ENCODE data around the gene PRRX1. TPM values are rescaled to one million over a fixed set of nuclear protein-coding genes. Genes with fewer than 3 reads are reported as not detected.

PRRX1 gene
- total RNA-seq, 1 experiment from 2014 or later, result 1.8 TPM

DNA sequence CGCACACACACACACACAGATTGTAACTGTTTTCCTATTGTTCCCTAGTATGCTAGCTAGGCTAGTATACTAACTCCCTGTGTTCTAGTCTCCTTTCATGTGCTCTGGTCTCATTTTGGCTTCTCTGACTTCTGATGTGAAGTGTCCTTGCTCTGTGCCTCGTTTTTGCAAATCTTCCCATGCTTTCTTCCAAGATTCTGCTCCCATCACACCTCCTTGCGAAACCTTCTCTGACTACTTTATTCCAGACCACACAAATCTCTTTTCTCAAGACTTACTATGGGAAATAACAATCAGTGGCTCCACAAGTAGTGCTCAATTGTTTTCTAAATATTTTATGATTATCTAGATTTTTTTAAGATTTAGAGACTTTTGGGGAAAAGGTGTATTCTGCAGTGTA lies 10.3 kb downstream of the PRRX1 start:
- intact Hi-C loops (cut with micrococcal nuclease; ENCODE audit: unreplicated experiment), result no loop called here
- BruUV-seq (replicated peaks), result no TSS peak
- Mint-ChIP-seq H3K27me3 (ENCODE audit: unreplicated experiment) (no peaks in the 10 kb centered on the region), H3K4me1 (ENCODE audit: low read depth, unreplicated experiment) (no peaks in the 10 kb centered on the region), H3K9me3 (ENCODE audit: low read depth, unreplicated experiment) (no peaks in the 10 kb centered on the region), H3K36me3 (ENCODE audit: insufficient read depth, unreplicated experiment) (no peaks in the 10 kb centered on the region), H3K4me3 (ENCODE audit: low read depth, unreplicated experiment) (no peak overlapping the region), H3K27ac (ENCODE audit: unreplicated experiment) (no peak overlapping the region)
- DNase-seq, result no peak
- TF ChIP-seq, protein P1, sequence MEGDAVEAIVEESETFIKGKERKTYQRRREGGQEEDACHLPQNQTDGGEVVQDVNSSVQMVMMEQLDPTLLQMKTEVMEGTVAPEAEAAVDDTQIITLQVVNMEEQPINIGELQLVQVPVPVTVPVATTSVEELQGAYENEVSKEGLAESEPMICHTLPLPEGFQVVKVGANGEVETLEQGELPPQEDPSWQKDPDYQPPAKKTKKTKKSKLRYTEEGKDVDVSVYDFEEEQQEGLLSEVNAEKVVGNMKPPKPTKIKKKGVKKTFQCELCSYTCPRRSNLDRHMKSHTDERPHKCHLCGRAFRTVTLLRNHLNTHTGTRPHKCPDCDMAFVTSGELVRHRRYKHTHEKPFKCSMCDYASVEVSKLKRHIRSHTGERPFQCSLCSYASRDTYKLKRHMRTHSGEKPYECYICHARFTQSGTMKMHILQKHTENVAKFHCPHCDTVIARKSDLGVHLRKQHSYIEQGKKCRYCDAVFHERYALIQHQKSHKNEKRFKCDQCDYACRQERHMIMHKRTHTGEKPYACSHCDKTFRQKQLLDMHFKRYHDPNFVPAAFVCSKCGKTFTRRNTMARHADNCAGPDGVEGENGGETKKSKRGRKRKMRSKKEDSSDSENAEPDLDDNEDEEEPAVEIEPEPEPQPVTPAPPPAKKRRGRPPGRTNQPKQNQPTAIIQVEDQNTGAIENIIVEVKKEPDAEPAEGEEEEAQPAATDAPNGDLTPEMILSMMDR (IDR thresholded peaks at IDR 0.05; ENCODE audit: unreplicated experiment), result no peak
- CTCF ChIA-PET, result no interaction called here

DNA sequence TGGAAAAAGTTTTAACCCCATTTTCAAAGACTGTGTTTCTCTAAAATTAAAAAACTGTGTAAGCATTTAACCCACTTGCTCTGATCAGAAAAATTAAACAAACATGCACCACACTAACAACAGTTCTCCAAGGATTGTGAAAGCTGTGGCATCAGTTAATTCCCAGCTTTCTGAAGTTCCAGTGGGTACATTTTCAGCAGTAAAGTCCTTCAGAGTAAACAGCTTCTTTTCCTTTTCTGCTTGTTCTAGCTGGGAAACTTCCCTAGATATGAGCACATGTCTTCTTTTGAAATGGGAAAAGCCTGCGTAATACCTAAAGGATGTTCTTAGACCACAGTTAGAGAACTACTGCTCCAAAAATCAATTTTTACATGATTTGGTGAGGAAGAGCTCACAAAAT lies 11.1 kb downstream of the PRRX1 start:
- no peaks in the 10 kb centered on the region for H3K4me1 Mint-ChIP-seq (ENCODE audit: low read depth, unreplicated experiment)
- TF ChIP-seq, protein P1 (IDR thresholded peaks at IDR 0.05; ENCODE audit: unreplicated experiment), result no peak
- DNase-seq, result no peak
- no peak overlapping the region for H3K4me3 Mint-ChIP-seq (ENCODE audit: low read depth, unreplicated experiment)
- H3K27ac Mint-ChIP-seq (ENCODE audit: unreplicated experiment), result no peak overlapping the region
- H3K36me3 Mint-ChIP-seq (ENCODE audit: insufficient read depth, unreplicated experiment), result no peaks in the 10 kb centered on the region
- no TSS peak for BruUV-seq (replicated peaks)
- no peaks in the 10 kb centered on the region for H3K27me3 Mint-ChIP-seq (ENCODE audit: unreplicated experiment)
- CTCF ChIA-PET, result interaction anchor here (1.4 kb wide), 1 partner anchor 14 kb away, joined by 4 read pairs; no protein-coding TSS in a partner anchor
- H3K9me3 Mint-ChIP-seq (ENCODE audit: low read depth, unreplicated experiment), result no peaks in the 10 kb centered on the region
- intact Hi-C loops (cut with micrococcal nuclease; ENCODE audit: unreplicated experiment), result no loop called here

DNA sequence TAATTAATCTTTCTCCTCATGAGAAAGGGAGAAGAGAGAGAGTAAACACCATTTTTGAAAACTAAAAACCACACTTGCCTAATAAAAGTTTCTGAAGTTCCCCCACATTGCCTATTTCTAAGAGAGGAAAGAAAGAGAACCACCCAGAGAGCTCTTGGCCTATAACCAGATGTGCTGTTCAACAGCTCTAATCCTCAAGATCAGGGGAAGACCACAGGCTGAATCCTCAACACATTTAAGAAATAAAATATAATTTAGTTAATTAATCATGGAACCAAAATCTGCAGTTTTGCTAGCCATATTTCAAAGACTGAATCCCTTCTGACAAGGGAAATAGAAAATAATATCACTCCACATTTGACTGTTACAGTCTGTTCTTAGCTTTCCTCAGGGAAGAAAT lies 11.9 kb downstream of the PRRX1 start:
- Mint-ChIP-seq H3K36me3 (ENCODE audit: insufficient read depth, unreplicated experiment) (no peaks in the 10 kb centered on the region), H3K4me1 (ENCODE audit: low read depth, unreplicated experiment) (no peaks in the 10 kb centered on the region), H3K9me3 (ENCODE audit: low read depth, unreplicated experiment) (no peaks in the 10 kb centered on the region), H3K4me3 (ENCODE audit: low read depth, unreplicated experiment) (no peak overlapping the region), H3K27me3 (ENCODE audit: unreplicated experiment) (no peaks in the 10 kb centered on the region), H3K27ac (ENCODE audit: unreplicated experiment) (no peak overlapping the region)
- no peak for DNase-seq
- no TSS peak for BruUV-seq (replicated peaks)
- CTCF ChIA-PET, result interaction anchor here (1.4 kb wide), 1 partner anchor 13 kb away, joined by 4 read pairs; no protein-coding TSS in a partner anchor
- intact Hi-C loops (cut with micrococcal nuclease; ENCODE audit: unreplicated experiment), result no loop called here
- TF ChIP-seq, protein P1 (IDR thresholded peaks at IDR 0.05; ENCODE audit: unreplicated experiment), result no peak

DNA sequence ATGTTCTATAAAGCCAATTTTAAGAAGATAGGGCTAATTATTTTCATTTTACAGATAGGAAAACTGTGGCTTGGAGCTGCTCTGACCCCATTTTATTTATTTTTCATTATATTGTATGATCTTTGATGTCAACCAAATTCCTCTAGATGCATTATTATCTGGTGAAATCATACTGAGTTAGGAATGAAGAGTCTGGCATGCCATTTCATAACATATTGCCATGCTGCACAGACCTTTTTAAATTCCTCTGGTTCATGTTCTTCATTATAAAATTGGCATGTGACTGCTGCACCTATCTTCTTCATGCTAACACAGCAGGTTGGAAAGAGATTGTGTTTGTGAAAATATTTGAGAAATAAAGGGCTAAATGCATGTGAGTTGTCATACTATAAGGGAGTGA lies 12.7 kb downstream of the PRRX1 start:
- H3K27me3 Mint-ChIP-seq (ENCODE audit: unreplicated experiment), result no peaks in the 10 kb centered on the region
- intact Hi-C loops (cut with micrococcal nuclease; ENCODE audit: unreplicated experiment), result no loop called here
- H3K4me3 Mint-ChIP-seq (ENCODE audit: low read depth, unreplicated experiment), result no peak overlapping the region
- no TSS peak for BruUV-seq (replicated peaks)
- TF ChIP-seq, protein P1 (IDR thresholded peaks at IDR 0.05; ENCODE audit: unreplicated experiment), result no peak
- DNase-seq, result no peak
- H3K36me3 Mint-ChIP-seq (ENCODE audit: insufficient read depth, unreplicated experiment), result no peaks in the 10 kb centered on the region
- H3K9me3 Mint-ChIP-seq (ENCODE audit: low read depth, unreplicated experiment), result no peaks in the 10 kb centered on the region
- no peaks in the 10 kb centered on the region for H3K4me1 Mint-ChIP-seq (ENCODE audit: low read depth, unreplicated experiment)
- H3K27ac Mint-ChIP-seq (ENCODE audit: unreplicated experiment), result no peak overlapping the region
- CTCF ChIA-PET, result interaction anchor here (1.4 kb wide), 1 partner anchor 13 kb away, joined by 4 read pairs; no protein-coding TSS in a partner anchor
